Smooth muscle cell (in vitro differentiated cells): ENCODE results near the gene KRT28. TPM values are rescaled to one million over a fixed set of nuclear protein-coding genes. Genes with fewer than 3 reads are reported as not detected.

ENCODE experiments used
- DNase-seq: peaks from one replicate; lab custom pipeline; 2025; ENCODE audit not compliant: unreplicated experiment; lab: John Stamatoyannopoulos, UW
- H2AFZ ChIP-seq: fragments of 200-600 bp; sonication (generic); 2 replicates; pipeline ENCODE4 v1.6.0; 2016; ENCODE audit warnings: antibody characterized with exemption, low read depth, mild to moderate bottlenecking
- H3F3A ChIP-seq: fragments of 200-600 bp; sonication (generic); 2 replicates; pipeline ENCODE4 v1.6.0; 2017; ENCODE audit warnings: antibody characterized with exemption, low read depth
- H3K27ac ChIP-seq: fragments of 200-600 bp; sonication (generic); 2 replicates; pipeline ENCODE4 v1.5.1; 2016; ENCODE audit warnings: low read depth, mild to moderate bottlenecking
- H3K27me3 ChIP-seq: fragments of 200-600 bp; sonication (generic); 2 replicates; pipeline ENCODE4 v1.6.1; 2016; ENCODE audit warnings: low read depth, mild to moderate bottlenecking
- H3K36me3 ChIP-seq: fragments of 200-600 bp; sonication (generic); 2 replicates; pipeline ENCODE4 v1.5.1; 2016; ENCODE audit warnings: low read depth
- H3K4me1 ChIP-seq: fragments of 200-600 bp; sonication (generic); 2 replicates; pipeline ENCODE4 v1.5.1; 2016; ENCODE audit warnings: low read depth
- H3K4me2 ChIP-seq: fragments of 200-600 bp; sonication (generic); 2 replicates; pipeline ENCODE4 v1.6.0; 2016; ENCODE audit warnings: mild to moderate bottlenecking
- H3K4me3 ChIP-seq: fragments of 200-600 bp; sonication (generic); 2 replicates; pipeline ENCODE4 v1.5.1; 2016; ENCODE audit warnings: mild to moderate bottlenecking
- H3K79me2 ChIP-seq: fragments of 200-600 bp; sonication (generic); 2 replicates; pipeline ENCODE4 v1.6.0; 2016; ENCODE audit warnings: low read depth, mild to moderate bottlenecking
- H3K9ac ChIP-seq: fragments of 200-600 bp; sonication (generic); 2 replicates; pipeline ENCODE4 v1.6.0; 2016; ENCODE audit warnings: low read depth
- H3K9me3 ChIP-seq: fragments of 200-600 bp; sonication (generic); replicated peaks from 2 replicates; pipeline ENCODE4 v1.5.1; 2016; ENCODE audit warnings: low read depth
- H4K20me1 ChIP-seq: fragments of 200-600 bp; sonication (generic); 2 replicates; pipeline ENCODE4 v1.6.0; 2016; ENCODE audit warnings: low read depth
- CTCF ChIP-seq: fragments of 200-600 bp; sonication (generic); IDR thresholded peaks from 2 replicates; pipeline ENCODE4 v1.5.1; 2017; ENCODE audit warnings: borderline replicate concordance, mild to moderate bottlenecking, antibody characterized with exemption; ENCODE audit not compliant: insufficient read depth, poor library complexity, severe bottlenecking
- WGBS: methylation state at CpG from one replicate; pipeline ENCODE4 v1.1.7; 2016; ENCODE audit warnings: low lambda C conversion rate; 5-methylcytosine and 5-hydroxymethylcytosine counted together
- polyA plus RNA-seq: library from polyadenylated mRNA; unstranded; fragments of >200 nt; fragmentation: Nextera tagmentation; extraction: Ambion mirVana; gene quantifications from 2 replicates; pipeline ENCODE4 v1.2.1, GENCODE V29; 2016
- total RNA-seq: library from RNA; depleted of rRNA; stranded (reverse); fragments of >200 nt; gene quantifications from 2 replicates; pipeline ENCODE4 v1.2.3, GENCODE V29; 2014

The KRT28 gene
- total and polyA plus RNA-seq, 2 experiments from 2014 or later: not detected

GRCh38 chr17:40822132-40822812 is 22.5 kb upstream of the KRT28 start, which contains the start of gene KRT10:
Gene KRT10, minus strand, starts transcription at chr17:40822614. Its CDS starts 29 bp downstream, at chr17:40822585.
- Histone ChIP-seq H4K20me1 (peaks cover 3% of the 10 kb centered on the region), H3K9me3 (no peaks in the 10 kb centered on the region), H3K4me1 (peaks cover 13% of the 10 kb centered on the region), H3K27ac (no peak within 1 kb of the TSS), H3K27me3 (peaks cover 38% of the 10 kb centered on the region), H3K36me3 (no peaks in the 10 kb centered on the region), H3F3A (peaks cover 8% of the 10 kb centered on the region), H3K79me2 (peaks cover 3% of the 10 kb centered on the region), H3K4me3 (no peak within 1 kb of the TSS), H3K4me2 (no peak within 1 kb of the TSS), H2AFZ (no peak within 1 kb of the TSS), H3K9ac (no peak within 1 kb of the TSS)
- DNase-seq: no peak
- no peak for TF ChIP-seq CTCF
- 85% methylated on average over 7 of the region's 7 CpGs for WGBS

GRCh38 chr17:40821536-40821935 is 21.8 kb upstream of the KRT28 start:
- peaks cover 8% of the 10 kb centered on the region for H3F3A ChIP-seq
- peaks cover 31% of the 10 kb centered on the region for H3K27me3 ChIP-seq
- no peak overlapping the region for H3K9ac ChIP-seq
- H3K4me2 ChIP-seq: no peak overlapping the region
- H3K36me3 ChIP-seq: no peaks in the 10 kb centered on the region
- no peak for TF ChIP-seq CTCF
- no peaks in the 10 kb centered on the region for H4K20me1 ChIP-seq
- H3K27ac ChIP-seq: no peak overlapping the region
- no peak overlapping the region for H2AFZ ChIP-seq
- peaks cover 13% of the 10 kb centered on the region for H3K4me1 ChIP-seq
- peaks cover 3% of the 10 kb centered on the region for H3K79me2 ChIP-seq
- DNase-seq: no peak
- H3K4me3 ChIP-seq: no peak overlapping the region
- no peaks in the 10 kb centered on the region for H3K9me3 ChIP-seq

- no peak for TF ChIP-seq CTCF
- no peak for DNase-seq
- H3K4me1 ChIP-seq: peaks cover 13% of the 10 kb centered on the region
- H4K20me1 ChIP-seq: no peaks in the 10 kb centered on the region
- no peaks in the 10 kb centered on the region for H3K36me3 ChIP-seq
- no peak overlapping the region for H2AFZ ChIP-seq
- peaks cover 8% of the 10 kb centered on the region for H3F3A ChIP-seq
- H3K9ac ChIP-seq: no peak overlapping the region
- WGBS: 97% methylated on average over 9 of the region's 9 CpGs
- peak overlapping the region; percentile 70 for H3K4me3 ChIP-seq
- no peak overlapping the region for H3K27ac ChIP-seq
- no peaks in the 10 kb centered on the region for H3K9me3 ChIP-seq
- H3K79me2 ChIP-seq: peaks cover 3% of the 10 kb centered on the region
- H3K4me2 ChIP-seq: peak overlapping the region; percentile 96
- peaks cover 19% of the 10 kb centered on the region for H3K27me3 ChIP-seq
Measured at GRCh38 chr17:40820228-40820838, 20.6 kb upstream of the KRT28 start.
